ENCODE data around the gene IPO5. TPM values are rescaled to one million over a fixed set of nuclear protein-coding genes. Genes with fewer than 3 reads are reported as not detected.

The IPO5 gene
- total RNA-seq, 1 experiment from 2014 or later = 155 TPM

- Histone ChIP-seq H3K27me3 (ENCODE audit: low read length) (no peaks in the 10 kb centered on the region), H3K4me3 (ENCODE audit: low read length) (peak overlapping the region; percentile 95), H4K20me1 (ENCODE audit: low read length) (peaks cover 38% of the 10 kb centered on the region), H3F3A (ENCODE audit: low read length, unreplicated experiment) (no peaks in the 10 kb centered on the region), H3K27ac (ENCODE audit: low read length) (peak overlapping the region; percentile 73; the same call in 1 of the 2 replicates), H3K36me3 (ENCODE audit: low read depth, low read length) (peaks cover 23% of the 10 kb centered on the region), H2AFZ (ENCODE audit: low read length) (no peak overlapping the region), H3K4me1 (ENCODE audit: insufficient read depth, low read length) (peaks cover 28% of the 10 kb centered on the region), H3K4me2 (ENCODE audit: low read length) (peak overlapping the region; percentile 91), H3K79me2 (ENCODE audit: low read length) (peaks cover 62% of the 10 kb centered on the region), H3K9me3 (ENCODE audit: low read length) (no peaks in the 10 kb centered on the region), H3K9ac (ENCODE audit: low read length) (peak overlapping the region; percentile 96), H3K9me2 (replicated peaks; ENCODE audit: low read length) (no peaks in the 10 kb centered on the region)
- DNase-seq (no peak), ATAC-seq (no peak)
- no peak for TF ChIP-seq EZH2 (IDR thresholded peaks at IDR 0.05; ENCODE audit: low read length, unreplicated experiment)
- no peak for TF ChIP-seq CTCF (conservative IDR thresholded peaks at IDR 0.05; ENCODE audit: low read depth, low read length)
- no peak for TF ChIP-seq EZH2phosphoT487 (IDR thresholded peaks at IDR 0.05; ENCODE audit: borderline replicate concordance, low read length)
- ChIA-PET CTCF (no interaction called here), POLR2A (ENCODE audit: unreplicated experiment) (interaction anchor here (0.7 kb wide), 1 partner anchor 98 kb away, joined by 3 read pairs; no protein-coding TSS in a partner anchor)
- intact Hi-C loops (cut with micrococcal nuclease) = loop anchor here (1.0 to 5.0 kb wide), 3 partner anchors 33 to 98 kb away; no protein-coding TSS in a partner anchor
- no TSS peak for BruUV-seq (replicated peaks)
Observed at GRCh38 chr13:97977982-97978381, 24.5 kb downstream of the IPO5 start.

GRCh38 chr13:97978651-97979050 lies 25.2 kb downstream of the IPO5 start:
- Histone ChIP-seq H3K79me2 (ENCODE audit: low read length) (peaks cover 69% of the 10 kb centered on the region), H3K9me3 (ENCODE audit: low read length) (no peaks in the 10 kb centered on the region), H4K20me1 (ENCODE audit: low read length) (peaks cover 38% of the 10 kb centered on the region), H3K9ac (ENCODE audit: low read length) (peak overlapping the region; percentile 96), H3K4me3 (ENCODE audit: low read length) (peak overlapping the region; percentile 95), H3K4me1 (ENCODE audit: insufficient read depth, low read length) (peaks cover 28% of the 10 kb centered on the region), H3K36me3 (ENCODE audit: low read depth, low read length) (peaks cover 27% of the 10 kb centered on the region), H3K4me2 (ENCODE audit: low read length) (peak overlapping the region; percentile 91), H3K27ac (ENCODE audit: low read length) (peak overlapping the region; percentile 73), H3K27me3 (ENCODE audit: low read length) (no peaks in the 10 kb centered on the region), H2AFZ (ENCODE audit: low read length) (no peak overlapping the region), H3K9me2 (replicated peaks; ENCODE audit: low read length) (no peaks in the 10 kb centered on the region), H3F3A (ENCODE audit: low read length, unreplicated experiment) (no peaks in the 10 kb centered on the region)
- no peak for TF ChIP-seq EZH2phosphoT487 (IDR thresholded peaks at IDR 0.05; ENCODE audit: borderline replicate concordance, low read length)
- no peak for TF ChIP-seq CTCF (conservative IDR thresholded peaks at IDR 0.05; ENCODE audit: low read depth, low read length)
- TF ChIP-seq EZH2 (IDR thresholded peaks at IDR 0.05; ENCODE audit: low read length, unreplicated experiment) = no peak
- BruUV-seq (replicated peaks) = TSS peak; percentile 65
- ChIA-PET POLR2A (ENCODE audit: unreplicated experiment) (interaction anchor here (0.7 kb wide), 1 partner anchor 99 kb away, joined by 3 read pairs; no protein-coding TSS in a partner anchor), CTCF (no interaction called here)
- intact Hi-C loops (cut with micrococcal nuclease) = loop anchor here (1.0 to 5.0 kb wide), 4 partner anchors 34 to 123 kb away; no protein-coding TSS in a partner anchor
- no peak for ATAC-seq
- DNase-seq = no peak

- DNase-seq (peak; percentile 44), ATAC-seq (no peak)
- Histone ChIP-seq H3K9me3 (ENCODE audit: low read length) (no peaks in the 10 kb centered on the region), H3K4me1 (ENCODE audit: insufficient read depth, low read length) (peaks cover 28% of the 10 kb centered on the region), H3F3A (ENCODE audit: low read length, unreplicated experiment) (no peaks in the 10 kb centered on the region), H2AFZ (ENCODE audit: low read length) (no peak overlapping the region), H3K4me3 (ENCODE audit: low read length) (peak overlapping the region; percentile 95), H4K20me1 (ENCODE audit: low read length) (peaks cover 38% of the 10 kb centered on the region), H3K36me3 (ENCODE audit: low read depth, low read length) (peaks cover 28% of the 10 kb centered on the region), H3K79me2 (ENCODE audit: low read length) (peaks cover 70% of the 10 kb centered on the region), H3K9me2 (replicated peaks; ENCODE audit: low read length) (no peaks in the 10 kb centered on the region), H3K27ac (ENCODE audit: low read length) (peak overlapping the region; percentile 73; the same call in 1 of the 2 replicates), H3K27me3 (ENCODE audit: low read length) (no peaks in the 10 kb centered on the region), H3K4me2 (ENCODE audit: low read length) (peak overlapping the region; percentile 91), H3K9ac (ENCODE audit: low read length) (peak overlapping the region; percentile 96)
- BruUV-seq (replicated peaks) = no TSS peak
- intact Hi-C loops (cut with micrococcal nuclease) = loop anchor here (1.0 to 5.0 kb wide), 3 partner anchors 34 to 124 kb away; no protein-coding TSS in a partner anchor
- TF ChIP-seq EZH2 (IDR thresholded peaks at IDR 0.05; ENCODE audit: low read length, unreplicated experiment) (no peak), CTCF (conservative IDR thresholded peaks at IDR 0.05; ENCODE audit: low read depth, low read length) (no peak), EZH2phosphoT487 (IDR thresholded peaks at IDR 0.05; ENCODE audit: borderline replicate concordance, low read length) (no peak)
- ChIA-PET POLR2A (ENCODE audit: unreplicated experiment) (no interaction called here), CTCF (no interaction called here)
Observed at GRCh38 chr13:97979051-97979450, 25.6 kb downstream of the IPO5 start.
